Measurements from ENCODE around the gene UBE2H.
"Not testable (repeated sequence)": the region's sequence is repeated elsewhere in the genome, so short reads cannot be mapped to it uniquely, and the experiment has no call there.

The UBE2H gene

DNA sequence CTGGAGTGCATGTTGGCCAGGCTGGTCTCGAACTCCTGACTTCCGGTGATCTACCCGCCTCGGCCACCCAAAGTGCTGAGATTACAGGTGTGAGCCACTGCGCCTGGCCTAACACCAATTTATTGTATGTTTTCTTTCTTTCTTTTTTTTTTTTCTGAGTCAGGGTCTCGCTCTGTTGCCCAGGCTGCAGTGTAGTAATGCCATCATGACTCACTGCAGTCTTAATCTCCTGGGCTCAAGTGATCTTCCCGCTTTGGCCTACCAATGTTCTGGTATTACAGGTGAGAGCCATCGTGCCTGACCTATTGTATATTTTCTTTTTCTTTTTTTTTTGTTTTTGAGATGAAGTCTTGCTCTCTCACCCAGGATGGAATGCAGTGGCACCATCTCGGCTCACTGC is 33.8 kb upstream of the UBE2H start:
- in situ Hi-C loops (cut with MboI; ENCODE audit: low sequenced_read_pairs, unreplicated experiment): no loop called here
- no peak for TF ChIP-seq CTCF (IDR thresholded peaks at IDR 0.05; ENCODE audit: borderline replicate concordance, control extremely low read depth, extremely low read depth, insufficient read depth, missing control alignments)
- no peak for DNase-seq (ENCODE audit: low spot score)

DNA sequence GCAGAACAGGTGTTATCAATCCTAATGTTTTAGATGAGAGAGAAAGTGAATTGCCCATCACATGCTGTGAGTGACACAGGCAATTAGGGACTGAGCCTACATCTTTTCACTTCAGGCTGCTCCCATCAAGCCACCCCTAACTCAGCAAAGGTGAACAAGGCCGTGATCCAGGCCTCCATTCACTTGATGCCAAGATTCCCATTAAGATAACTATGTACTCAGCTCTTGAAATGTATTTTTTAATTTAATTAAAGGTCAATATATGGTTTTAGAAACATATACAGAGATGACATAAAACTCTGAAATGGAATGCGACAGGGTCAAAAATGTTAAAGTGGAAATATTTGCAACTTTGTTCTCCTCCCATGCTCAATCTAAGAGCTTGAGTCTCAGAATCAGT is 27.9 kb upstream of the UBE2H start:
- no peak for TF ChIP-seq CTCF (IDR thresholded peaks at IDR 0.05; ENCODE audit: borderline replicate concordance, control extremely low read depth, extremely low read depth, insufficient read depth, missing control alignments)
- no peak for DNase-seq (ENCODE audit: low spot score)
- in situ Hi-C loops (cut with MboI; ENCODE audit: low sequenced_read_pairs, unreplicated experiment): no loop called here

DNA sequence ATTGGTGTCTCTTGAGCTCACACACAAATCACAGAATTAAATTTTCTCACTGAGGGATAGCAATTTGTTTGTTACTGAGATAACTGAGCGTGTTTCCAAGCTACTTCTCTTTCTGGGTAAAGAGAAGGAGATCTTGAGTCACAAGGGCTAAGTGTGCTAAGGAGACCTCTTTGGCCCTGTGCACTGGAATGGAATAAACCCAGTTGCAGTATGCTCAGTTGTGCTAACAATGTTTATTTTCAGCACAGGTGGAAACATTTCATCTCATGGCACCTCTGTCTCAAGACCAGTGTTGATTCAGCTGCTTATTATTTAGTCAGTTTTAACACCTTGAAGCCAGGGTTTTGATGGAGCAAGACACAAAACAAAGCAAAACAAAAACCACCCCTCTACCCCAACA is 22.5 kb upstream of the UBE2H start:
- TF ChIP-seq CTCF (IDR thresholded peaks at IDR 0.05; ENCODE audit: borderline replicate concordance, control extremely low read depth, extremely low read depth, insufficient read depth, missing control alignments): no peak
- in situ Hi-C loops (cut with MboI; ENCODE audit: low sequenced_read_pairs, unreplicated experiment): no loop called here
- DNase-seq (ENCODE audit: low spot score): no peak

DNA sequence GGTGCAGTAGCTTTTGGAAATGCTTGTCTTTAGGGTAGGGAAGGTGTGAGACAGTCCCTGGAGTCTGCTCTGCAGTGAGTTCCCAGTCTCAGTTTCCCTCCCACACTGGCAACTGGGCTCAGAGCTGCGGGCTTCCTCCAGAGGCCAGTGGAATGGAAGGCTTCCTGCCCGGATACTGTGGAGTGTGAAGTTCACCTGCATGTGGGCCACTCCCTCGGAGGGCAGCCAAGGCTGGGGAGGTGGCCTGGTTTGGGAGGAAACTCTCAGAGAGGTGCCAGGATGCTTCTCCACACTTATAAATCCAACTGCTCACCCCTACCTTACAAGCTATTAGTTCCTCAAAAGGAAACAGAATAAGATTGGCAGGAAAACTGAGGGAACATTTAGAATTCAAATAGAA is 18.1 kb upstream of the UBE2H start:
- TF ChIP-seq CTCF (IDR thresholded peaks at IDR 0.05; ENCODE audit: borderline replicate concordance, control extremely low read depth, extremely low read depth, insufficient read depth, missing control alignments): no peak
- DNase-seq (ENCODE audit: low spot score): no peak

DNA sequence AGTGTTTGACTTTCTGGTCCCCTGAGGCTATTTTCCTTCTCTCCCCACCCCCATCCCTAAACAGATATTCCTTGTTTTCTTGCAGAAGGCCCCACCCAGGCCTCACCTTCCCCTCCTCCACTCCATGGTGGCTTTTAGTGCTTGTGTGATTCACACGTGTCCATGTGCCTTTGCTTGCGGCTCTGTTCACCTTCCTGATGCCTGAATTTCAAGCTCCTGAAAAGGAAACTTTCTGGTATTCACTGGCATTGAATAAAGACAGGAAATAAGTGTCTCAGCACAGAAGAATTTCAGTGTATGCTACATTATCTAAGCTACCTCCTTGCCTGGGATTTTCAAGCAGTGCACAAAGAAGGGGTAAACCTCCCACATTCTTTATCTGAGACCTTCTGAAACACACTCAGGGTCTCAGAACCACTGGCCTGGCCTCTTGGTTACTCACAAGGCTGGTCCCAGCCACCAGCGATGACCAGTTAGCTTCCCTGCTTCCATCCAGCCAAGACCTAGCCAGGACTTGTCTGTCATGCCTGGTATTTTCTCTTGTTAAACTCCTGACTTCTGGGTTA is 17.2 kb upstream of the UBE2H start:
- no peak for DNase-seq (ENCODE audit: low spot score)
- in situ Hi-C loops (cut with MboI; ENCODE audit: low sequenced_read_pairs, unreplicated experiment): no loop called here
- TF ChIP-seq CTCF (IDR thresholded peaks at IDR 0.05; ENCODE audit: borderline replicate concordance, control extremely low read depth, extremely low read depth, insufficient read depth, missing control alignments): no peak

More for the DNA sequence above, 18.1 kb upstream of the UBE2H start:
- in situ Hi-C loops (cut with MboI; ENCODE audit: low sequenced_read_pairs, unreplicated experiment): no loop called here

DNA sequence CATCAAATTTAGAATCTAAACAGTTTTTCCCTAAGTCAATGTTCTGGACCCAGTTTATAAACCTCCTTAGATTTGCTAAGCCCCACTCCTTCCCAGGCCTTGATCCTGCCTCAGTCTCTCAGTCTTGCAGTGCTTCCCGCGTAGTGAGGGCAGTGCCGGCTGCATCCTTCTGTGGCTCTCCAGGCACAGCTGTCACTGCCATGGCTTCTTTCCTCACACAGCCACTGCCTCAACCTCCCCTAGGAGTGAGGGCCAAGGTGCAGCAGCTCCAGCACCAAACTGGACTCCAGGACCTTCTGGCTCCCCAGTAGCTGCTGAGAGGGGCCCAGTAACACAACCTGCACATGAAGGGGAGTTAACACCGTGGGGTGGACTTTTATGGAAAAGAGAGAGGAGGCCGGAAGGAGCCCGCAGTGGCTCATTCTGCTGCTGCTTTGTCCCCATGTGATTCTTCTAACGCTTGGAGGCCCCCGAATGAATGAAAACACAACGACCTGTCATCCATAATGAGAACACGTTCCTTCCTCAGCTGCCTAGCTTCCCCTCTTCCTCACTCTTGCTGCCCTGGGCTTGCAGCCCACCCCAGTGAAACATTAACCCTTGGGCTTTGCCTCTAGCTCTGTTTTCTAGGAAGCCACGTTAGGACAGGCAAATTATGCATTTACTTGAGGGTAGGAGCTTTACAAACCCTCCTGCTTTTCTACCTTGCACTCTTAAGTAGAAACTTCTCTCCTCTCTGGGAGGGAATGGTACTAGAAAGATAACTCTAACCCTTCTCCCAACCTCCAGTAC is 16.0 kb upstream of the UBE2H start:
- DNase-seq (ENCODE audit: low spot score): no peak
- TF ChIP-seq CTCF (IDR thresholded peaks at IDR 0.05; ENCODE audit: borderline replicate concordance, control extremely low read depth, extremely low read depth, insufficient read depth, missing control alignments): no peak
- in situ Hi-C loops (cut with MboI; ENCODE audit: low sequenced_read_pairs, unreplicated experiment): no loop called here

DNA sequence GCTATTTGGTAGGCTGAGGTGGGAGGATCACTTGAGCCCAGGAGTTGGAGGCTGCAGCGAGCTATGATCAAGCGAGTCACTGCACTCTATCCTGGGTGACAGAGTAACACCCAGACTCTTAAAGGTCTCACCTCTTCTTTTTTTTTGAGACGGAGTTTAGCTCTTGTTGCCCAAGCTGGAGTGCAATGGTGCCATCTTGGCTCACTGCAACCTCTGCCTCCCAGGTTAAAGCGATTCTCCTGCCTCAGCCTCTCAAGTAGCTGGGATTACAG is 7.4 kb upstream of the UBE2H start:
- DNase-seq (ENCODE audit: low spot score); in situ Hi-C loops (cut with MboI; ENCODE audit: low sequenced_read_pairs, unreplicated experiment): not testable (repeated sequence)
